Raji (cell line): ENCODE results near the gene SLC47A2.

Experiments
- POLR2A ChIP-seq: IDR thresholded peaks from 2 replicates; pipeline ENCODE4 v1.6.1; 2011; ENCODE audit warnings: low read depth, low read length, control low read depth; ENCODE audit not compliant: insufficient read depth

SLC47A2 gene

DNA sequence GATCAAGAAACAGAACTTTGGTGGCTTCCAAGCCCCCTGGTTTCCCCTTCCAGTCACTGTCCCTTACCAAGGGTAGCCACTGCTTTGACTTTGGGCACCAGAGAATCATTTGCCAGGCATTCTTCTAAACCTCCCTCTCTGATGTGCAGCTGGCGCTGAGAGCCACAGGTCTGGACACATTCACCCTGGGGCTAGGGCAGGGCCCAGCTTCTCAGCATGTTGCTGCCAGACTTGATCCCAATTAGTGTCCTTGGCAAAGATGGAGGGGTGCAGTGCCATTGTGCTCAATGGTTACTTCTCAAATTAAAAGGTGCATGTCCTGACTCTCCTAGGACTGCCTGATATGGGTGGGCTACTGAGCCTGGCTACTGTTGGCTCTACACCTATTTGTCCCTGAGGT lies 7.6 kb upstream of the SLC47A2 start:
- TF ChIP-seq POLR2A = no peak

DNA sequence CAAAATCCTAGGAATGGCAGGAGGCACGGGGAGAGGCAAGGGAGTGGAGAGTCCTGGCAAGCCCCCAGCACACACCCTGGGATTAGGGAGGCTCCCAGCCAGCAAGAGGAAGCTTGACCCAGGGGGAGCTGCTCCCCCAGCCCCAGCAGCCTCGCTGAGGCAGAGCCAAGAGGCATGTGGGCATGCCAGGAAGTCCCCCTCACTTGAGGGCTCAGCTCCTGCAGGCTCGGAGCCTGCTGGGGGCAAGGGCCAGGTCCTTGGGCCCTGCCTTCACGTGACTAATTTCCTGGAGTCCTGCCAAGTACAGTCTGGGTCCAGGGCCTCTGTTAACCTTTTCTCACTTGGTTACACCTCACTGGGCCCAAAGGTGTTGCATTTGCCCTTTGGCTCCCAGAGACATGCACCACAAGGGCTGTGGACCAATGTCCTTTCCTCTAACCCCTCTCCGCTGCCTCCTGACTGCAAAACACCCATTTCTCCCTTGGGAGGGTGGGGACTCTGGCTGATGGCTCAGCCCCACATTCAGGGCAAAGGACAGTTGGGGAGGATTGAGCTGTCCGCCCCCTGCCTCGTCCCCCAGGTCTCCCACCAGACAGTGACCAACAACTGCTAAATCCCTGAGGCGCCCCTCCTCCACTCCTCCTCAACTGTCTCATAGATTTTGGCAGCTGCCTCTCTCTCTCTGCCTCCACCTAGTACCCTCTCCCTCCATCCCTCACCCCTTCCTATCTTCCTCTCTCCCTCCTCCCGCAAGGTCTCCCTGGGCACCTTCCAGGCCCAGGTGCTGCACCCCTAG lies 4.4 kb upstream of the SLC47A2 start:
- no peak for TF ChIP-seq POLR2A

DNA sequence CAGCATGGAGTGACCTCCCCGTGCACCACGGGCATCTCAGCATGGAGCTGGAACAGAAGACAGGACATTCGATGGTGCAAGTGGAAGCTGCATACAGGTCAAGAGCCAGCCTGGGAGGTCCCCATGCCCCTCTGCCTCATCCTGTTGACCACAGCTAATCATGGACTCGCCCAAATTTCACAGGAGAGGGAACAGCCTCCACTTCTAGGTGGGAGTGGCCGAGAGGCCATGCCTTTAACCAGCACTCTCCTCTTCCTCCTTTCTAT lies 3.8 kb upstream of the SLC47A2 start:
- TF ChIP-seq POLR2A = no peak

DNA sequence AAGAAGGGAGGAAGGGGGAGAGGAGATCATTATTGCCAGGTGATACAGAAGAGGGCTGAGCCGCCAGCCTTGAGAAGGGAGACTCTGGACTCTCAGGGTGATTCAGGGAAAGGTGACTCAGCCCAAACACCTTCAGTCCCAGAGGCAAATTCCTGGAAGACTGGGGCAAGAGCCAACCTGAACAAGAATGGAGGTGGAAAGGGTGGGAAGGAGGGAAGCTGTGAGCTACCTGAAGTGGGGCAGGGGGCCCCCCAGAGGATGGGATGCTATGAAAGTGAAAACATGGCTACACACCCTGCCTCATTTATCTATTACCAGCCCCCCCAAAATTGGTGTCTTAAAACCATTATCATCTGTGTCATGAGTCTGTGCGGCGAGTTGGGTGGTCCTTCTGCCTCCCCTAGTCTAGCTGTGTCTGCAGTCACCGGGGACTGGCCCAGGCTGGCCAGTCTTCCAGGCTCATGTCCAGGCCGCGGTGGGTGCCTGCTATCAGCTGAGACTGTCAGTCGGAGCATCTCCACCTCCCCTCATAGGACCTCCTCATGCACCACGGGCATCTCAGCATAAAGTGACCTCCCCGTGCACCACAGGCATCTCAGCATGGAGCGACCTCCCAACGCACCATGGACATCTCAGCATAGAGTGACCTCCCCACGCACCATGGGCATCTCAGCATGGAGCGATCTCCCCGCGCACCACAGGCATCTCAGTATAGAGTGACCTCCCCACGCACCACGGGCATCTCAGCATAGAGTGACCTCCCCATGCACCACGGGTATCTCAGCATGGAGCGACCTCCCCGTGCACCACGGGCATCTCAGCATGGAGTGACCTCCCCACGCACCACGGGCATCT lies 3.2 kb upstream of the SLC47A2 start:
- TF ChIP-seq POLR2A = no peak

DNA sequence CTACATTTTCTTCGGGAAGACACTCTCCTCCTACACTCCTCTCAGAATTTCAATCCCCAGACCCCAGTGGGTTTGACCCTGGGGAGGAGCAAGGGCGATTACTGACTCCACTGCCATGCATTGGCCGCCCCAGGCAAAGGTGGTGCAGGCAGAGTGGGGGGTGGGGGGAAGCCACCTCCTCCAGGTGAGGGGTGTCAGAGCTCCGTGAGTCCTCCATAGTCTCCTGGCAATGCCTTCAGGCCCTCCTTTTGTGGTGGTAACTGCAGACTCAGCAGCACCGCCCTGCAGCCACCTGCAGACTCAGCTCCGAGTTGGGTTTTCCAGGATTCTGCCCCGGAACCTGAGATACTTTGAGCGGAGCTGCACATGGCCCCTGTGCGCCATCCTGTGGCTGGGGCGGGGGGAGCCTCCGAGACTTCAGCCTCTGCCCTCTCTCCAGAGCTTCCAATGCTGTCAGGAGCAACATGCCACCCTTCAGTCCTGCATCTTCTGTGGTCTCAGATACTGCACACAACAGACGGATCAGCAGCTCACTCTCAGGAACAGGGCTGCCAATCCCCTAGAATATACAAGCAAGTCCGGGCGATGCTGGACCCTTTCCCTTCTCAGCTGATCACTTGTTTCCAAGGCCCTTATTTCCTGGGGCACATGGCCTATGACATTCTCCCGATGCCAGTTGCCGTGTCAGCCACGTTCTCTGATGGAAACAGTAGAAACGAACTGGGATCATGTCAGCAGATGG lies 2.4 kb upstream of the SLC47A2 start:
- TF ChIP-seq POLR2A = no peak

DNA sequence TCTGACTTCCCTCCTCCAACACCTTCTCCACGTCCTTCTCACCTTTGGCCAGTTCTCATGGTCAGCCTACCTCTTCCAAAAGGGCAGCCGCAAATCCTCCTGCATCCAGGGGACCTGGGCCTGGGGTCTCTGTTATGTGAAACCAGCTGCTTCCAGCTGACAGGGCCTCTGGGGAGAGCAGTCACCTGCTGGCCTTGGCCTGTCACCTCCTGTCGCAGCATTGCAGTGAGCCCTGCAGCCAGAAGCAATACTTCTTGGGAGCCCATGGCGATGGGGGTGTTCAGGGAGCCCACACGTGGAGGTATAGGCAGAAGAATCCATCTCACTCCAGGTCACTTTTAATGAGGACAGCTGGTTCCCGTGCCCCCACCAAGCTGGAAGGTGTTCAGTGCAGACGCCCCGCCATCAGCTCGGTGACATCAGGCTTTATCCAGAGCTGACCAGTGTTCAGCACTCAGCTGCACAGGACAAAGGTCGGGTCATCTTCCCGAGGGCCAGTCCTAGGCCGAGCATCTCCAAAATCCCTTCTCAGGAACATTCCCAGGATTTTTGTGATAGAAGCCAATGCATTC lies 1.7 kb upstream of the SLC47A2 start:
- TF ChIP-seq POLR2A = no peak

DNA sequence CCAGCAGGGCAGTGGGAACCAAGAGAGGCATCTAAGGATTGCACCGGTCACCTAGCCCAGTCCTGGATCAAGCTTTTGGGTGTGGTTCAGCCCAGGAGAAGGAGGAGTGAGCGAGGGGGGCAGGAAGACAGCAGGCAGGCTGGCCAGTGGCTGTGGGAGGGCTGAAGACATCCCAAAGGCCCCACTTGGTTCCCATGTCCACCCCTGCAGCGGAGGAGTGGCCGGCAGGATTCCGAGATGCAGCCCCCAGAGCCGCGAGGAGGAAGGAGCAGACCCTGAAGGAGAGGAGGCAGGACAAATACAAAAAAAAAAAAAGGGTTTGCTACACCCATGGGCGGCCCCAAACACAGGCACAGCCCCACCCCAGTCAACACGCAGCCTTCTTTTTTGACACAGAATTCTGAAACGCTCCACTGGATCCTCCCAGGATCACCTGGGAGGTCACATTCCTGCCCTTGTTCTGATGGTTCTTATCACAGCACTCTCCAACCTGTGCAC lies 1.1 kb upstream of the SLC47A2 start:
- TF ChIP-seq POLR2A = no peak

DNA sequence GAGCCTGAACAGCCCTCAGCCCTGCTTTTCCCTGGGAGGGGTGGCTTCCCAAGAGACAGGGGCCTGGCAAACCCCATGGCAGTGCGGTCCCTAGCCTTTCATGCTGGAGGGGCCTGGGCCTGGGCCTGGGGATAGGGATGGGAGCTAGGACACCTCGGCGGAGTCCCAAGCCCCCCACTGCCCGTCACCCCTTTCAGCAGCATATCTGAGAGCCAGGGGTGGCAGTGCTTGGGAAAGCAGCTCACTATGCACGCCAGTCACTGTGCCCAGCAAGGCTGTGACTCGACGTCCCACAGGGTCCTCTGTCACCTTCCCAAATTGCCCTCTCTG lies 612 bp upstream of the SLC47A2 start:
- TF ChIP-seq POLR2A = no peak

DNA sequence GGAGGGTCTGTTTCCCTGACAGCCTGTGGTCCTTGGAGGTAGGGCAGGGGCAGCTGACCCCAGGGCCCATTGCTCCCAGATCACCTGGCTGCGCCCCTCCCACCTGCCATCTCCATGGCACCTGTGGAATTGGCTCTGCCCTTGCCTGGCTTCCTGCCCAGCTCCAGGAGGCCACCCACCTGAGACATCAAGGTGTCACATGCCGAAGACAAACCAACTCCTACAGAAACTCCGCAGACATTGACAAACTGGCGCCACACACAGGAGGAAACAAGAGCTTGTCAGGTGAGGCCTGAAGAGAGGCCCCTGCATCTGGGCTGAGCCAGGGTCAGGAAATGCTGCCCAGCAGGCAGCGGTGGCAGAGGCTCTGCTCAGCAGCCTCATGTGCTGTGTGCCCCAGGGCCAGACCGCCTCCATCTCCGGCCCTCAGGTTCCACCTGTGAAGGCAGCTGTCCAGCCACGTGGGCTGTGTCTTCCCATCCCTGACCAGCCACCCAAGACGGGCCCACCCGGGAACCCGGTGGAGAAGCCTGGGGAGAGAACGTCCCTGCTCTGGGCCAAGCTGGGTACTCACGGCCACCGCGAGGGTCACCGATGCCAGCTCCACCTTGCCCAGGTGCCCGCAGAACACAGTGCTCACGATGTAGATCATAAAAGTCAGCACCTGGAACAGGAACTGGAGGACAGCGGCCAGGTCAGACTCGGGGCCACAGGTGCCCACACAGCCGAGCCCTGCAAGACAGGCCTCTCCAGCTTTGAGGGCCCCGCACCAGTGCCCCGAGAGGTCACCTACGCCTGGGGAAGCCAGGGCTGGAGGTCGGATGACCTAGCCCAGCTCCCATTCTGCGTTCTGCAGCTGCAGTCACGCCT lies 1.6 kb downstream of the SLC47A2 start:
- no peak for TF ChIP-seq POLR2A

DNA sequence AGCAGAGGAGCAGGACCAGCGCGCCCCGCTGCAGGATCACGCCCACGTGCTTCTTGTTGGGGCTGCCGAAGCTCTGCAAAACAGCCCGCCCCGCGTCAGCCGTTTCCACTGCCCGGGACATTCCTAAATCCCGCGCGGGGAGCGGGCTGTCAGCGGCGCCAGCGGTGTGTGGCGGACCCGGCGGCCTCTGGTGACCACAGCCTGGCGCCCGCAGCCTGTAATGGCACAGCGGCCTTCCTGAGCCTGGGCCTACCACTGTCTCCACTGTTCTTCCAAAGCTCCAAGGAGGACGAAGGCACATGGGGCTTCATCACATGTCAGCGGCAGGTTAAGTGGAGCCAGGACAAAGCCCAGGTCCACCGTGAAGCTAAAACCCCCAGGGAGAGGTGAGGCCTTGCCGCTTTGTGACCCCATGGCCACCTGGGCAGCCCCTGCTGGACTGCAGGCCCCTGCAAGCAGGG lies 2.5 kb downstream of the SLC47A2 start:
- no peak for TF ChIP-seq POLR2A

DNA sequence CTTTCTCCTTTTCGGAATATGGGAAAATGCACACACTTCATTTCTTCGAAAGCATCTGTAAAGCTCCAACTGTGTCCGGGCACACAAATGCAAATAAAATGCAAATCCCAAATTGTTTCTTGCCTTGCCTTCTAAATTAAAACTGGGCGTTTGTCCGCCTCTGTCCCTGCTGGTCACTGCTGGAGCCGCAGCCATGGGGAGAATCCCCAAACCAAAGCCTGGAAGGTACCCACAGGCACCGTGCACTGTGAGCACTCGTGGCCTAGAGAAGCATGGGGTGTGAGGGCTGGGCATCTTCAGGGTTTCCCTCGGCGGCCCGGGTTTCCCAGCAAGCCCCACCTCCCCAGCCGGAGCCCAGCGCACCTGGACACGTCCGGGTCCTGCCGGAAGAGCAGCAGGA lies 2.9 kb downstream of the SLC47A2 start:
- TF ChIP-seq POLR2A = no peak

DNA sequence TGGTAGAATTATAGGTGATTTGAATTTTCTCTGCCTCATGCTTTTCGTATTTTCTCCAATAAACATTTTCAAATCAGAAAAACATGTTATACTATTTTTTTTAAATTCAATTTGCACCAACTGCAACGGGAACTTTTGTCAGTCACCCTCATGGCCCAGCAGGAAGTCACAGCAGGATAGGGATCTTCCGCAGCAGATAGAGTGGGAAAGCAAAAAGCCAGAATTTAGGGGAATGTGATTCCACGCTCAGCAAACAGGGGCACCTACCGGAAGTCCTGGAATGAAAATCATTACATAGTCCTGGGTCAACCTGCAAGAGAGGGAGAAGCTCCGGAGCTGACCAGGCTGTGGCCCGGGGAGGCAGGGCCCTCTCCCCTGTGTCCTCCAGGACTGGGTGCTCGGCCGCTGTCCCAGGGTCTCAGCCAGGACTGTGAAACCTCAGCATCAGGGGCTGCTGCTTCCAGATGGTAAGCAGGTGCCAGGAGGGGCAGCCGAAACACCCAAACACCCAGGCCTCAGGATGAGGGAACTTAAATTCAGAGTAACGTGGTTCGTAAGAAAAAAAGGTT lies 3.9 kb downstream of the SLC47A2 start:
- no peak for TF ChIP-seq POLR2A

DNA sequence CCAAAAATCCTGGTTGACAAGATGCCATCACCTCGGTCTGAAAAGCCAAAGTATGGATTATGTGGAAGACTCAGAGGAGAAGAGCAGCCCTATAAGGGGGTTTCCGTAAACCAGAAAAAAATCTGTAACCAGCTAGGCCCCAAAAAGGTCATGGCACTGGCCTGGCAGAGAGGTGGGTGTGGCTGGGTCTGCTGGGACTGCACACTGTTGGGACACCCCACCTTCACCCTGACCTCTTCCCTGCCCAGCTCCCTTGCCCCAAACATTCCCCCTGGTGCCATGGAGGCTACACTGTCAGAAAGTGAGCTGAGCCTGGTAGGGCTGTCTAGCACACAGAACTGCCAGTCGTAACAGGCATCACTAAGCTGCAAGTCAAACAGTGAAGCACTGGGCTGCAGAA lies 6.5 kb downstream of the SLC47A2 start:
- no peak for TF ChIP-seq POLR2A

DNA sequence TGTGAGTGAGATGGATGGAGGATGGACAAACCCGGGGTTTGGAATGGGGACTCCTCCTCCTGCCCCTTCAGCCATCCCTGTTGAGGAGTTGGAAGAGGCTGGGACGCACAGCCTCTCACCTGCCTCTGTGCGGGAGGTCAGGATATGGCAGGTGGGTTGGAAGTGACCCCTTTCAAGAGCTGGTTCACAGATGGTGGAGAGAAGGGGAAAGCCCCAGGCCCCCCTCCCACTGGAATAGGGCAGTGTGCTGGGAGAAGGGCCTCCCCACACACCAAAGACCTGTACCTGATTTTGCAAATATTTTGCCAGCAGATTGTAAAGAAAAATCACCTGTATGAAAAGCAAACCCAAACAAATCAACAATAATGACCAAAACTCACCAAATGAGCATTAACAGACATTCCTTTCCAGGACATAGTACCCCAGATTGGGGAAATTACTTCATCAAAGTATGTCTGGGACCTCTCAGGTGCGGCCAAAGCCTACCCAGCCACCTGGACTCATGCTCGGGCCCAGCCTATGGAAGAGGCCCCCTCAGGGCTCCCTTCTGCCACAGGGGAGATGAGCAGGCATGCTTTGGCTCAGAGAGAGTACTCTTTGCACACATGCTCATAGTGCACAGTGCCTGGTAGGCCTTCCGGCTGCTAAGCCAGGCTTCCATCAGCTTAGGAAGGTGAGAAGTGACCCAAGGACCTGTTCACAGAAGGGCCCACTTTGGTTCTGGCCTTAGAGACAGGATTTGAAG lies 7.8 kb downstream of the SLC47A2 start:
- no peak for TF ChIP-seq POLR2A

DNA sequence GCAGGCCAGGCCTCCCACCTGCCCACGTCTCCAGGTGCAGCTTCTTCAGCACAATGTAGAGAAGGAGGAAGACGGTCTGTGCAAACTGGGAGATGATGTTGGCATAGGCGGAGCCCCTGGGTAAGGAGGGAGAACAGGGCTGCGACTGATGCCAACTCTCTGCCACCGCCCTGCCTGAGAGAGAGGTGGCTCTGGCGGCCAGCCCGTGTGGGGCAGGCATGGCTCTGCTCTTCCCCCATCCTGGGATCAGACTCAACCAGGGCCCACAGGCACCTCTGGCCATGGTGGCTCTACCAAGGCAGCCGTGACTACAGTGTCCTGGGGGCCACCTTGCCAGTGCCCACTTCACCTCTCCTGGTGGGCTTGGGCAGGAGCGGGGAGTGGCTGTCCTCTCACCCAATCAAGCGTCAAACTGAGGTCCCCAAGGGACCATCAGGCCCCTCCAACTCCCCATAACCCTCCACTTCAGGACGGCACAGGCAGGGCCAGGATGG lies 8.6 kb downstream of the SLC47A2 start:
- TF ChIP-seq POLR2A = no peak
